Ureter (tissue), 1 donor: Measurements from ENCODE around the gene HECW1. TPM values are rescaled to one million over a fixed set of nuclear protein-coding genes. Genes with fewer than 3 reads are reported as not detected.

ENCODE experiments used
- DNase-seq: peaks from one replicate; pipeline ENCODE4 v3.0.0-alpha.2; 2020; ENCODE audit warnings: low spot score
- total RNA-seq: library from RNA; stranded (reverse); gene quantifications from one replicate; pipeline ENCODE4 v1.2.4, GENCODE V29; 2023
- donor health status: DM: yes; HTN: yes; CAD: no.

Gene HECW1
- total RNA-seq, 1 donor from 2014 or later, result 1.3 TPM

DNA sequence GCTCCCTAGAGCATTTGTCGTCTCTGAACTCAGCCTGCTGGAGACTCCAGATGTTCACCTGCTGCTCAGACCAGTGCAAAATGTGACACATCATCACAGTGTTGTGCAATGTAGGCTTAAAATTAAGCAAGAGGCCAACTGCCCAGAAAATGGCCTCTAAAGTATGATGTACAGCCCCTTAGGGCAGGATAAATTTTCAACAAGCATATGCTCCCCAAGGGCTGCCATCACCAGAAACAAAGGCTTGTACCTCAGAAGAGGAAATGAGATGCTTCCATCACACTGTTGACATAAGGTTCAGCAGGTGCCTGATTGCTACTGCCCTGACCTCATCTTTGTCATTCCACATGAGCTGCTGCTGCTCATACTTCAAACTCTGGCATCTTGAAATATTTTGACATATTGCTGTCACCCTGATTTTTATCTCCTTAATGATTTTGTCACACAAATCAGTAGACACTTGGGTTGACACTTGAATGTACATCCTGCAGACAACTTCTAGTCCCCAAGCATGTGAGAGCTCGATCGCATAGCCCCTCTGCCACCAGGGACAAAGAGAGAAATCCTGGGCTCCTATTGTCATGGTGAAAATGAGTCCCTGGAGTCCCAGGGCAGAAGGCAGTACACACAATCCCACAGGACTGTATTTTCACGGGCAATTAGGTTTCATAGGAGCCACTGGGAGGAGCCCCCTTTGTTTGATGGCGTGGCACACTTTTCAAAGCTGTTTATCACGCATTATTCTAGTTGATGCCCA lies 250.8 kb downstream of the HECW1 start:
- DNase-seq, result no peak

DNA sequence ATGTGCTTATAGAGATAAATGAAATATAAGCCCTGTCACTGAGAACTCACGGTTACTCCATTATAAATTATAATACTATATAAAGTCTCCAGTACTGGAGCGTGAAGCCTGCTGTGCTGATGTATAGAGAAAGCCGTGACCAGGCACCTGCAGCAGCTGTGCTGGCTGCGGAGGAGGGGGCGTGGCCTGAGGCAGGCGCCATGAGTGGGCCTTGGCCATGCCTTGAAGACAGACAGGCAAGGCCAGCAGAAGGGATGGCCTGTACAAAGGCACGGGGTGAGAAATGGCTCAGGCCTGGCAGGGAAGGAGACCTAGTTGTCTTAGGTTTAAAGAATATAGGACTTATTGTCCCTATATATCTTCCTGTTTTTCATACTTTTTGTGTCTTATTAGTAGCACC lies 251.9 kb downstream of the HECW1 start:
- DNase-seq, result no peak

DNA sequence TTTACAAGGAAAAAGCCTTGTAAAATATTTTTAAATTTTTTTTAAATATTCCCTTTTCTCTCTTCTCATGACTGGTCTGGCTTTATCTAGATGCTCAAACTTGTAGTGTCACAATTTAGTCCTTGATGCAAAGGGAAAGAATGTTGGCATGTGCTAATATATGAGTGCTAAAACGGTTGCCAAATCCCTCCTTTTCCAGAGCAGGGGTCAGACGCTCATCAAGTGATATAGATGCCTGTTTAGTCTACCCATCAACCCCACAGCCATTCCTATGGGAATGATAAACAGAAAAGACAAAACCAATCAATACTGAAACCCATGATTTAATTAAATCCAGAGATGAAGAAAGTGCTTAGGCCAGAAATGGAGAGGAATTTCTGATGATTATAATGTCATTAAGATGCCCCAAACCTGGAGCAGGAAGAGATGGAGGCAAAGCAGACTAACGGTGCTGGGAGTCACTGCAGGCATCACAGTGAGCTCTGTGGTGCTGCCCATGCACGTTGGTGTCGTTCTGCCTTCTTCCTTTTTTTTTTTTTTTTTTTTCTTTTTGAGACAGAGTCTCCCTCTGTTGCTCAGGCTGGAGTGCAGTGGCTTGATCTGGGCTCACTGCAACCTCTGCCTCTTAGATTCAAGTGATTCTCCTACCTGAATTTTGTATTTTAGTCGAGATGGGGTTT lies 260.4 kb downstream of the HECW1 start:
- no peak for DNase-seq

DNA sequence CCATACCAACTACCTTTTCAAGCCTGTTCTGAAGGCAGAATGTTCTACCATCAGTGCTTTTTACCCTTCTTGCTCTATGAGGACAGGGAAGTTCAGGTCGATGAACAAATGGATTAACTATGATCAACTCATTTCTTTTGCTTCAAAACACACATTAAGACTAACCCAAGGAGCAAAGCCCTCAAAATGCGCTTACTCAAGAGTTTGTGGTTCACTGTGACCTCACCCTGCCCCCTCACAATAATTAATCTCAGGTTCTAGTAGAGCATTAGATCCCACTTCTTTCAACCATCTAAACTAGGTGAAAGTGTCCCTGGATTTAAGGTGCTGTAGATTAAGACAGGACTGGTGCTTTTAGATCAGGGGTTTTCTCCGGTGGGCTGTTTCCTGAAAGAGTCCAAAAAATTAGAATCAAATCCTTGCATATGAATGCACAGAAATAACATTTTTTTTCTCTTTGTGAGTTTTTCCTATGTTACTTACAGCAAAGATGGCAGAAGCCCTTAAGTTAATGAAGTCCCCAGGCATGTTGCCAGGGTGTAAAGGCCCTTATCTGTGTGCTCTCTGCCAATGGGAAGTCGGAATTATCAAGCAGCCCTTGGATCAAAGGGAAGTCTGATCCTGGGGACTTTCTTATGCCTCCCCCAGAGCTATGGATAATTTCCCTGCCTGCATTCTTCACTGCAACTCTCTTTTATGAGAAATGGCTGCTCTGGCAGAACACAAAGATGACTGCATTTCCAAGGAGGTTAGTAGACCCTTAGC lies 264.9 kb downstream of the HECW1 start:
- no peak for DNase-seq

DNA sequence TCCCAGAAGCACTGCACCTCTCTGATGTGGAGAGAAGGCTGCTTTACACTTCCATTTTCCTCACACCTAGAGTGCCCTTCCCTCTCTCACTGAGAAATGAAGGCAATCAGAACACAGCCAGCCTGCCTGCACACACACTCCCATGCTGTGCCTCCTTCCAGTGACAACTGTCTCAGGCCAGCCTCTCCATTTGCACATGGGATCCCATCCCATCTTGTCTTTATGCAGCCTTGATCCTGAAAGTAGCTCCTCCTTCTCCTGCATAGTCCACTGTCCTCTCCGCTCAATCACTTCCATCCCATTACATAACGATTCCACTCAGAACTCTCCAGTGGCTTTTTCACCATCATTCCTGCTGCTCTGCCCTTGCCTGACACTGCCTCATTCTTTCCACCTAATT lies 266.8 kb downstream of the HECW1 start:
- DNase-seq, result no peak

DNA sequence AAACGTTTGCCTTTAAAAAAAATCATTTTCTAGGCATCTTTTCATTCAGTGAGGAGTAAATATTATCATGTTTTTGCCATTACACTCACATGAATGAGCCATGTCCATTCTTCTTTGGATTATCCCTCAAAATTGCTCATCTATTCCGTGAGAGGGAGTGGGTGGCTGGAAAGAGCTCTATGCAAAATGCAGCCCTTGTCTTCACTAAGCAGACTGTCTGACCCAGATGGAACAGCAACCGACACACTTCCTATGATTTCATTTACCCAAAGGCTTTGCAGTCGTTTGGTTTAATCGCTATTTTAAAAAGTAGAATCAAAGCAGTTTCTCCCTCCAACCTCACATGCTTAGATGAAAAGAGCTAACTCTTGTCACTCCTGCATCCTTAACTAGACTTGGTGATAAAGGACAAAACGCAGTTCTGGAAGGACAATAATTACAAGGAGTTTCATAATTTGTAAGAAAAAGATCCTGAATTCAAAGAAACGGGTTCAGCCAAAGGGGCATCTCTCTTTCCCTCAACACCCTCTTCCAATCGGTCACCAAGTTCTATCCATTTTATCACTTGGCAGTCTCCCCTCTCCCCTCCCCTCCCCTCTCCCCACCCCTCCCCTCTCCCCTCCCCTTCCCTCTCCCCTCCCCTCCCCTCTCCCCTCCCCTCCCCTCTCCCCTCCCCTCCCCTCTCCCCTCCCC lies 272.3 kb downstream of the HECW1 start:
- no peak for DNase-seq

DNA sequence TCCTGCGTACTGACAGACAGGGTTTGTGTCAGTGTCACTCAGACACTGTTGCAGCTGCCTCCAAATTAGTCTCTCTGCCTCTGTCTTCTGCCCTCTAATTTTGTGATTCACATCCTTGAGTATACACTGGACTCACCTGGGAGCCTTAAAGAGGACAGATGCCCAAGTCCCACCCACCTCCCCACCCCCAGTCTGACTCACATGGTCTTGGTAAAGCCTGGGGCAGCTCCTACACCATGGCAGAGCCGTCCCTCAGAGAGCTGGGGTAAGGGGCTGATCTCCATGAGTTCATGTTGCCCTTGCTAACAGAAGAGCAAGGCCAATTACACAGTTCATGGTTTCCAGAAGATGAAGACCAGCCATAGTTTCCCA lies 272.8 kb downstream of the HECW1 start:
- DNase-seq, result no peak

DNA sequence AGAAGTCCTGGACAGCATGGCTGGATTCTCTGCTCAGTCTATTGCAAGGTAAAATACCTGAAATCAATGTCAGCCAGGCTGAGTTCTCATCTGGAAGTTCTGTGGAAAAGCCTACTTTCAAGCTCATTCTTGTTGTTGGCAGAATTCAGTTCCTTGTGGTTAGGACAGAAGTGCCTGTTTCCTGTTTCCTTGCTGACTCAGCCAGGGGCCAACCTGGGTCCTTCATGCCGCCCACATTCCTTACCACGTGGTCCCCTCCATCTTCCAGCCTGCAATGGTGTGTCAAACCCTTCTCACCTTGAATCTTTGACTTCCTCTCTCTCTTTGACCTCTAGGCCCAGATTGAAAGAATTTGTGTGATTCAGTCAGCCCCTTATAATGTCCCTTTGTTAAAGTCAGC lies 273.4 kb downstream of the HECW1 start:
- DNase-seq, result no peak

DNA sequence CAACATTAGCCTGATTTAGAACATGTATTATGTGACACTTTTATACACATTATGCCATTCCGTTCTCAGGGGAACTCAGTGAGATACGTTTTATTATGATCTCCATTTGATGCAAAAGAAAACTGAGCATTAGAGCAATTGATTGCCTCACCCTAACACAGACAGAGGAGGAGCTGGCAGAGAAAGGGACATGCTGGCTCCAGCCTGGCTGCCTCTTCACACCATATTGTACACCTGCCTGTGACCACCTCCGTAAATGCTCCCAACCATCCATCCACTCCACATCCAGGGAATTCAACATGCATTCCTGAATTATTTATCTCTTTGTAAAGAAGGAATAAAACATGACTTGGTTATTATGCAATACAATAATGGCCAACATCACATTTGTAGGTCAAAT lies 275.5 kb downstream of the HECW1 start:
- no peak for DNase-seq

DNA sequence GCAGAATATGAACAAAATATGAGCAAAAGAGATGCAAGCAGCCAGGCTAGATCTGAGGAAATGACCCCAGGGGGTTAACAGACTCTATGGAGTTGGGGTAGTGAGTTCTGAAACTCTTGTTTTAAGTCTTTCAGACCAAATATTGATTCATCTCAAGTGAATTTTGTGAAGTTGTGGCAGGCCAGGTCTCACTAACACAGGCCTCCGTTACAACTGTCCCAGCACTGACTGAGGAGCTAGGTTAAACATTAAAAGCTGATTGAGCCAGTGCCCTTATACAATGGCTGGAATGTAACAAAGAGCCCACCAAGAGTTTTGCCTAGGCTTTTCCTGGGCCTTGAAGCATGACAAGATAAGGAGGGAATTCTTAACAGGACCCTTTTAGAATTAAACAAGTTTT lies 278.1 kb downstream of the HECW1 start:
- no peak for DNase-seq

DNA sequence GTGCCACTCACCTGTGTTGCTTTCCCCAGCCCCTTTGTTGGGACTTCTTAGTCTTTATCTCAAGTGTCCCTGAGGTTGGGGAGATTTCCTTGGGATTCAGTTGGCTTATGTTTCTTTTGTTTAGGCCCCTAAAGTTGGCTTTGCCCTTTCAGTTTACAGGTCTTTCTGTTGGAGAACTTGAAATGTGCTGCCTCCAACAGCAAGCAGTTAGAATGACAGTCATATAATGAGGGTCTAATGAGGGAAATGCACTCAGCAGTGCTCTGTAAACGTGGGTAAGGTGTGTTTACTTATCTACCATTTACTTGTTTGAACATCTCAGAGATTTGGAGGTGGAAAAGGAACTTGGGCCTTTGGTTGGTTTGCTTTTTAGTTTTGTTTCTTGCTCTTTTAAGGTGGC lies 279.1 kb downstream of the HECW1 start:
- no peak for DNase-seq

DNA sequence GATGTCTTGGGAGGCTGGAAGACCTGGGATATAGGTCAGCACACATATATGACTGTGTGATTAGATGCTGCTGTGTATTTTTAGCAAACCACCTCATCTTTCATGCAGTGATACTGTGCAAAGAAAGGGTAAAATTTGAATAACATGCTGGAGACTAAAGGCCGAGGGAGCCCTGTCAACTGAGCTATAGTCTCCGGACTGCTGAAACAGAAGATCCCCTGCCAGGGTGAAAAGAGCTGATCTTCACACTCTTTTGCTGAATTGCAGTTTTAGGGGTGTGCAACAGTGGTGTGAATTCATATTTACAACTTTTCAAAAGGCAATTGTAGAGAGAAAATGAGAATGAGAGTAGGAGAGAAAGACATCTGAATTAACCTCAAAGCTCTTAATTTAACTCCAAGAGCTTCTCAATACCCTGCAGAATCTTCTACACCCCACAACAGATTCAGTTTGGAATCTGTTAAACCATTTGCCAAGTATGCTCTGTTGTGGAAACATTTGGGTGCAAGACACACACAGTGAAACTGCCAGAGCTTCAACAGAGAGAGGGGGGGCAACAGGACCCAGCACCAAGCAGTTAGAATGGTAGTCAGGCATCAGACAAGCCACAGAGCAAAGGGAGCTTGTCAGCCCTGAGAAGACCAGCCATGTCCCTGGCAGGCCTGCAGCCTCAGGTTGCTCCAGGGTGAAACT lies 280.3 kb downstream of the HECW1 start:
- no peak for DNase-seq

DNA sequence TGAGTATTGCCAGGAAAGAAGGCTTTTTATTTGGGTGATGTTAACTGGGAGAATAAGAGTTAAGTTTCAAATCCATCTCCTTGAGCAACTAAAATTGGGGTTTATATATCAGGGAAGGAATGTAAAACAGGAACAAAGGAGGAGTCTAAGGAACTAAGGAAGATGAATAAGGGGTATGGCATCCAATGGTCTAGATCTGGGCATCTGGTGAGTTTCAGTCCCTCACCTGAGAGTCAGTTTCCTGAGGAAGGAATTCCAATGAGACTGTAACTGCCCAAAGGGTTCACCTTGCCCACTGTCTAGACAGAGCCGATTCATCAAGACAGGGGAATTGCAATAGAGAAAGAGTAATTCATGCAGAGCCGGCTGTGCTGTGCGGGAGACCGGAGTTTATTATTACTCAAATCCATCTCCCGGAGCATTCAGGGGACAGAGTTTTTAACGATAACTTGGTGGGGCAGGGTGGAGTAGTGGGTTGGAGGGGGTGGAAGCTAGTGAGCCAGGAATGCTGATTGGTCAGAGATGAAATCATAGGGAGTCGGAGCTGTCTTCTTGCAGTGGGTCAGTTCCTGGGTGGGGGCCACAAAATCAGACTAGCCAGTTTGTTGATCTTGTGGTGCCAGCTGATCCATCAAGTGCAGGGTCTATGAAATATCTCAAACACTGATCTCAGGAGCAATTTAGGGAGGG lies 282.1 kb downstream of the HECW1 start:
- DNase-seq, result no peak

DNA sequence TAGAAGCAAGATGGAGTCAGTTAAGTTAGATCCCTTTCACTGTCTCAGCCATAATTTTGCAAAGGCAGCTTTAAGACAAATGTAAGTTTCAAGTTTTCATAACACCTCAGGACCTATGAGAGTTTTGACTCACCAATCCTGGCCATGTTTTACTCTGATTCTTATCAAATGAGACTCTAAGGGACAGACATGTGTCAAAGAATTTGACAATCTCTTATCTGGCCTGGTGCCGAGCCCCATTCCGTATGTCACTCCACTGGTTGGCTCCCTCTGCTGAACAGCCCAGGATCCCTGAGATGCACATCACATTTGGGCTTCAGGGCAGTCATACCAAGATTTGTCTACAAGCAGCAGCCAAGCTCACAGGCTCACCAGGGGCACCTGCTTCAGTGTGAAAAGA lies 282.9 kb downstream of the HECW1 start:
- DNase-seq, result no peak

DNA sequence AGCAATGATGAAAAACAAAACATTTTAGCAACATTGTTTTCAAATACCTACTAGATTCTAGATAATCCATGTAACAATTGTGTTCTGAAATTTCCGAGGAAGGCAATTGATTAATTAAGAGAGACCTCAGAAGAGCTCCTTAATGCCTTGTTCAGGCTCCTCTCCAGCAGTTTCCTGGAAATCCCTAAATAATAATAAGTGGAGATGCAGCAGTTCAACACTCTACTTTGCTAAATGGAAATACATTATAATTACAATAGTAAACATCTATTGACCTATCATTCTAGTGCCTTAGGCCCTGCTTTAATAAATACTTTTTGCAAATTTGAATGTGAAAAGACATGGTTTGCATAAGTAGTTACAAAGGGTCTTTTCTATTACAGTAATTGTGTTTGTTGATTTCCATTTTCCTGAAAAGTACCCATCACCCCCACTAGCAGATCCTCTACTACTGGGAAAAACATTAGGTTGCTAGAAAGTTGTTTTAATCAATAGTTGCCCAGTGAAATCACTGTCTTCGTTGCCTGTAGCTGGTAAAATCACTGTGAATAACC lies 283.8 kb downstream of the HECW1 start:
- no peak for DNase-seq

DNA sequence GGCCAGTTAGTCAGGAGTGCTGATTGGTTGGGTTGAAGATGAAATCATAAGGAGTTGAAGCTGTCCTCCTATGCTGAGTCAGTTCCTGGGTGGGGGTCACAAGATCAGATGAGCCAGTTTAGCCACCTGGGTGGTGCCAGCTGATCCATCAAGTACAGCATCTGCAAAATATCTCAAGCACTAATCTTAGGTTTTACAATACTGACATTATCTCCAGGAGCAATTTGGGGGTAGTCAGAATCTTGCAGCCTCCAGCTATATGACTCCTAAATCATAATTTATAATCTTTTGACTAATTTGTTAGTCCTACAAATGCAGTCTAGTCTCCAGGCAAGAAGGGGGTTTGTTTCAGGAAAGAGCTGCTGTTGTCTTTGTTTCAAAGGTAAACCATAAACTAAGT lies 286.4 kb downstream of the HECW1 start:
- DNase-seq, result no peak

DNA sequence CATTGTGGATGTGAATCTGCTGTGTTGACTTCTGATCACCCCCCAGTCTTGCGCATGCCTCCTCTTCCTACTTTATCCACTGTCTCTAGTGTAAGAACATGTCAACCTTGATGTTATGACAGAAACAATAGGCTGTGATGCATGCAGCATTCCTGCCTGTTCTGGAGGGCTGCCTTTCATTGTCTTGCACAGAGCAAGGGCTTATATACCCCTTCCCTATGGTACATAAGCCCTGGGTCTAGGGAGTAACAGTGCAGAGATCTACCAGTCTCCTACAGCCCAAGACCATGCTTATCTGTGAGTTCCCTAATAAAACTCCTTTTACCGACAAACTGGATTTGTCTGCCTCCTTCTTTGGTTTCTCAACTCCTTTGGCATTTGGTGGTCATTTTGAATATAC lies 293.5 kb downstream of the HECW1 start:
- no peak for DNase-seq

DNA sequence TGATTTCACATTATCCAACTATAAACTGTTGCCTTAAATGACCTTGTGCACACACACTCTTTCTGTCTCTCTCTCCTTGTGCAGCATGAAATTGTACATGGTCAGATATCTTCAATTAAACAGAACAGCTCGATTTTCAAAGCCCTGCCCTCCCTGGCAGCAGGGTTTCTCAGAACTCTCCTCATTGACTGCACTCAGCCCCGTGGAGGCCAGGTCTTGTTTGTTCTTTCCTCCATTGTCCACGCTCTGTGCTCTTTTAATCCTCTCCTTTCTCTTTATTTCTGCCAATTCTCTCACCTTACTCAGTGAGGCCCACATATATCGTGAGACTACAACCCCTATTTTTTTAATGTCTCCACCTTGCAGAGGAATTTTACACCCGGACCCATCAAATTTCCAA lies 294.5 kb downstream of the HECW1 start:
- no peak for DNase-seq

DNA sequence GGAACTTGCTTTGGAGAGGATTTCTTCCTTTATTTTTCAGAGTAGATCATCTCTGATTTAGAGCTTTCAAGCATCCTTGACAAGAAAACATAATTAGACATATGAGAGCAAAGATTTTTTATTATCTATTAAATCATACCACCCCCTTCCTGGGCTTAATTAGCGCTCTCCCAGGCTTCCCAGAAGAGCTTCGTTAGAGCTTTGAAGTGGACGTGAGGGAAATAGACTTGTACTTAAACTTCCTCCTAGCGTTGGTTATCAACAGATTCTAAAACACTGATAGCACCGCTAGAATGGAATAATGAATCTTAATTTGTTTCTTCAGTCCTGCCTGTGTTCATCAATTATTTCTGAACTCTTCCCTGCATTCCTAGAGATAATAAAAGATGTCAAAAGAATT lies 296.5 kb downstream of the HECW1 start:
- no peak for DNase-seq

DNA sequence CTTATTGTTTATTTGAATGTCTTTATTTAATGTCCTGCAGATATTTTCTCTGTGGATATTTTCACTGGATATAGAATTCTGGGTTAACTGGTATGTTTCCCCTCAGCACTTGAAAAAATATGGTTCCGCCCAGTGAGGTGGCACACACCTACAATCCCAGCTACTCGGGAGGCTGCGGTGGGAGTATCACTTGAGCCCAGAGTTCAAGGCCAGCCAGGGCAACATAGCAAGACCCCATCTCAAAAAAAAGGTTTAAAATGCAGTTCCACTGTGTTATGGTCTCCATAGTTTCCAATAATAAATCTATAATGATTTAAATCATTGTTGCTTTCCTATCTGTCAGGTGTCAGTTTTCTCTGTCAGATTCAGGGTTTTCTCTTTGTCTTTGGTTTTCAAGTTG lies 305.0 kb downstream of the HECW1 start:
- no peak for DNase-seq

DNA sequence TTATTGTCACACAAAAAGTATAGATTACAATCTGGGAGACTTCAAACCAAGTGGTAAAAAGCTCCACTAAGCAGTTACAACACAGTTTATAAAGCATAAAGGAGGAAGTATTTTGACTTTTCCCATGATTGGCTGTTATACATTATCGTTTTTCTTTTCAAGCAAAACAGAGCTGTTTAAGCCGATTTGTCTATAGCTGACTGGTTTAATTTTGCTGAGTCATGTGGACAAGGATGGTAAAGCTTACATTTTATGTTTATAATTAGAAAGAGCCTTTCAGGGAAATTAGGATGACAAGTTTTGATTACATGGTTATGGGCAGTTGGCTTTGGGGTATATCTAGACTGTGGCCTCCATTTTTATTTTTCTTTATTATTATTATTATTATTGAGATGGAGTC lies 318.0 kb downstream of the HECW1 start:
- DNase-seq, result no peak
